Measurements from ENCODE around the gene ZEB2.

ZEB2 gene

GRCh38 chr2:144519934-144520731 is at the start of gene ZEB2:
ZEB2 (minus strand) TSS chr2:144520119; CDS start chr2:144517350, 2,769 bp downstream.
- peak; percentile 75 for TF ChIP-seq CTCF (IDR thresholded peaks at IDR 0.05; ENCODE audit: low read depth, low read length)
- DNase-seq (ENCODE audit: low read depth, low spot score) = peak; percentile 88
- in situ Hi-C loops (cut with HindIII; ENCODE audit: low sequenced_read_pairs) = no loop called here
- H3K4me3 ChIP-seq (ENCODE audit: low read depth, low read length) = peak within 1 kb of the TSS; percentile 81

DNA sequence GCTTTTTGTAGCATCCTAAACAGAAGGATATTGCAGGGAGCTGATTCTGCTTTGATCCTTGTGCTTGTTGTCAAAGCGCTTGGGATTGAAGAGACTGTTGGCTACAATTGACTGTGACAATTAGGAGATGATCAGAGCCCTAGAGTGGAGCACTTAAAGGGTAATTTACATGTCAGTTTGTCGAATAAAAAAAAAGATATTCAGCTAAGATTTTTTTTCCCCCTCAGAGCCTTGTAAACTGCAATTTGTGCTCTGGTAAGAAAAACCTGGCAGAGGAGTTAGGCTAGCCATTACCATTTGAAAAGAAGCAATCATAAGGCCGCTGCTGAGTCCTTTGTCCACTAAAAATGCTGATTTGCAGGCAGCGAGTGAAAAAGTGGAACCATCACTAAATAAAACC is 47.8 kb upstream of the ZEB2 start:
- in situ Hi-C loops (cut with HindIII; ENCODE audit: low sequenced_read_pairs) = no loop called here
- TF ChIP-seq CTCF (IDR thresholded peaks at IDR 0.05; ENCODE audit: low read depth, low read length) = no peak
- no peak overlapping the region for H3K4me3 ChIP-seq (ENCODE audit: low read depth, low read length)
- no peak for DNase-seq (ENCODE audit: low read depth, low spot score)

DNA sequence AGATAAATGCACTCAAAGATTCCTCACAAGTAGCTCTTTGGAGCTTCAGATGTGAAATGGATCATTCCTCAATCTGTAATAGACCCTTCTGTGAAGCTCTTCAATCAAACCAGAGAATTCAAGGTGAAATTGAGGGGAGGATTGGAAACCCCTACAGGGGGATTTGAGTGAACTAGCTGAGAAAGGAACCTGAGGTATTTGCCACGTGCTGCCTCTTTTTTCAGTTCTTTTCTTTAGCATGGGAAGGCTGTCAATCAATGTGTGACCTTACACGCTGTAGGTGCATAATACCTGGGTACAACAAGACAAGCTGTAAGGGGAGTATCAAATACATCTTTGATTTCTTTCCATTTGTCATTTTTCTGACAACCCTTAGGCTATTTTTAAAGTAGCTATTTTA is 46.5 kb upstream of the ZEB2 start:
- DNase-seq (ENCODE audit: low read depth, low spot score) = no peak
- in situ Hi-C loops (cut with HindIII; ENCODE audit: low sequenced_read_pairs) = no loop called here
- no peak for TF ChIP-seq CTCF (IDR thresholded peaks at IDR 0.05; ENCODE audit: low read depth, low read length)
- no peak overlapping the region for H3K4me3 ChIP-seq (ENCODE audit: low read depth, low read length)

DNA sequence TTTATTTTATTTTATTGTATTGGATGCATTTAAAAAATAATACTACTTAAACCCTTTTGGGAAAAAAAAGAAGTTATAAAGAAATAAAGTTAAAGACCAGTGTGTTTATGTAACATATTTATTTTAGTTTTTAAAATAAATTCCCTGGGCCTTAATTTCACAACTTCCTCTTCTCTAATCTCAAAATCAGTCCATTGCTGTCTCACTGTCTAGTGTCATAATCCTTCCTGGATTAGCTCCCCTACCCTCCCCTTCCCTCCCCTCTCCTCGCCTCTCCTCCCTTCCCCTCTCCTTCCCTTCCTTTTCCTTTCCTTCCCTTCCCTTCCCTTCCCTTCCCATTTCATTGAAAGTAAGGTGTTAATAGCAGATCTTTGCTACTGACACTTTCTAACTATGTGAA is 40.3 kb upstream of the ZEB2 start:
- in situ Hi-C loops (cut with HindIII; ENCODE audit: low sequenced_read_pairs) = no loop called here
- no peak overlapping the region for H3K4me3 ChIP-seq (ENCODE audit: low read depth, low read length)
- no peak for DNase-seq (ENCODE audit: low read depth, low spot score)
- TF ChIP-seq CTCF (IDR thresholded peaks at IDR 0.05; ENCODE audit: low read depth, low read length) = no peak

DNA sequence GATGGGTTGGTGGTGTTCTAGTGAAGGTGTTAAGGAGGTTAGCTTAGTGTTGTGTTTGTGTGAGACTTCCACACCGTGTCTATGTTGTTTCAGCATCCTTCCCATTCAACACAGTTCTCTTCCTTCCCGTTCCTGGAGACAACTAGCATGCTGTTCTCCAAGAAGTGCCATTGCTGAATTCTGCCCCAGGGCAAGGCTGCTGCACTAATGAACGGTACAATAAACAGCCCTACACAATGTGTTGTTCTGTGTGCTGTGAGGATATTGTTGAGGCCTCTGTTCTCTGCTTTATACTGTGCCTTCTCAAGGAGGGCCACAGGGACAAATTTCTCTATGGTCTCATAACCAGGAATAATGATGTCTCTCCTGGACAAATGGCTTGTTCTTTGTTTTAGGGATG is 39.8 kb upstream of the ZEB2 start:
- TF ChIP-seq CTCF (IDR thresholded peaks at IDR 0.05; ENCODE audit: low read depth, low read length) = no peak
- DNase-seq (ENCODE audit: low read depth, low spot score) = no peak
- in situ Hi-C loops (cut with HindIII; ENCODE audit: low sequenced_read_pairs) = no loop called here

DNA sequence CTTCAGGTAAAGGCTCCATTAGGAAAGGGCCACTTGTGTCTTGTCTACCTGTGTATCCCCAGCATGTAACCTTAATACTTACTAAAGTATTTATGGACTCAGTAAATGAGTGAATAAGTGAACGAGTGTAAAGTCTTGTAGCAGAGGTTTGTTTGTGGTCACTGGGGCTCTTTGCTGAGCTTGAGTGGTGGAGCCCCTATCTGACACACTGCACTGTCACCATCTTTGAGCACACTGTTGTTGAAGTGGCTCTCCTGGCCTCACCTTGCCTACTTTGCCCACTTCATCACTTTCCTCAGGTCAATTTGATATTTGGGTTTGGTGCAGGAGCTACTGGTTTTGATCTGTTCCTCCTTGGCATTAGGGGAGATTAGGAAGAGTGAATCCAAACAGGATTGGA is 39.3 kb upstream of the ZEB2 start:
- DNase-seq (ENCODE audit: low read depth, low spot score) = no peak
- no peak for TF ChIP-seq CTCF (IDR thresholded peaks at IDR 0.05; ENCODE audit: low read depth, low read length)
- H3K4me3 ChIP-seq (ENCODE audit: low read depth, low read length) = no peak overlapping the region
- in situ Hi-C loops (cut with HindIII; ENCODE audit: low sequenced_read_pairs) = no loop called here

More for the DNA sequence above, 39.8 kb upstream of the ZEB2 start:
- H3K4me3 ChIP-seq (ENCODE audit: low read depth, low read length) = no peak overlapping the region

Measured in astrocyte of the spinal cord (primary cell).